K562 (cell line): ENCODE measurements around the gene MVP. TPM values are rescaled to one million over a fixed set of nuclear protein-coding genes. Genes with fewer than 3 reads are reported as not detected.

ENCODE experiments used
- ATAC-seq: fragments of 200-7000 bp; cut with Tn5 transposase; 3 replicates; pipeline ENCODE4 v1.9.1; 2020; ENCODE audit warnings: moderate library complexity
- BruUV-seq: library from RNA; stranded (reverse); fragments of 400-500 nt; replicated peaks from 2 replicates; lab custom pipeline; 2021; lab: Mats Ljungman, UMichigan
- CTCF ChIA-PET: fragments of 300-600 bp; formaldehyde crosslinking; extraction: SDS; loops from one replicate; lab custom pipeline; 2021; ENCODE audit warnings: low intra/inter-chr PET ratio; lab: Yijun Ruan, JAX
- POLR2A ChIA-PET: fragments of 300-600, 350-650 bp; sonication (Branson Sonifier 250); formaldehyde crosslinking; extraction: SDS; loops from one replicate; lab custom pipeline; 2021; ENCODE audit warnings: antibody characterized with exemption, inconsistent platforms; lab: Yijun Ruan, JAX
- DNase-seq, 4 experiments: peaks; one replicate each; pipeline versions ENCODE4 v3.0.0 to v3.0.0-alpha.2; 2011 to 2018; ENCODE audit warnings: low spot score in 3 of 4, mixed read lengths in 3 of 4; ENCODE audit errors: extremely low read depth in 1 of 4
- FAIRE-seq: peaks from 2 replicates; lab custom pipeline; 2011; peaks lifted over from hg19 to GRCh38; lab: Jason Lieb, UNC
- H2AFZ ChIP-seq: 2 replicates; pipeline ENCODE4 v1.6.0; 2011; ENCODE audit warnings: low read depth, low read length, control low read depth, inconsistent platforms
- H3K27ac ChIP-seq: fragments of 200-600 bp; 3 replicates; pipeline ENCODE4 v1.8.0; 2011; ENCODE audit warnings: low read depth, mild to moderate bottlenecking, control low read depth, inconsistent platforms, low read length, moderate library complexity, mixed read lengths; ENCODE audit errors: extremely low read depth
- H3K27me3 ChIP-seq, 2 experiments: fragments of 300-600 bp in 1 of 2; 2 replicates in 1 of 2; 3 replicates in 1 of 2; pipeline versions ENCODE4 v1.6.0 to v1.8.0; 2011; ENCODE audit warnings: inconsistent platforms in 2 of 2, low read length in 2 of 2, mild to moderate bottlenecking in 1 of 2, mixed read lengths in 1 of 2, moderate library complexity in 1 of 2; ENCODE audit not compliant: control insufficient read depth in 2 of 2, insufficient read depth in 2 of 2
- H3K36me3 ChIP-seq: fragments of 300-600 bp; 3 replicates; pipeline ENCODE4 v1.8.0; 2011; ENCODE audit warnings: mild to moderate bottlenecking, low read length, inconsistent platforms; ENCODE audit not compliant: control insufficient read depth, insufficient read depth
- H3K4me1 ChIP-seq, 2 experiments: fragments of 200-600 bp in 1 of 2; replicated peaks in 1 of 2; 2 replicates in 1 of 2; 3 replicates in 1 of 2; pipeline versions ENCODE4 v1.5.1 to v1.8.0; 2011; ENCODE audit warnings: inconsistent platforms in 2 of 2, low read length in 2 of 2, mild to moderate bottlenecking in 1 of 2, mixed read lengths in 1 of 2, moderate library complexity in 1 of 2; ENCODE audit not compliant: control insufficient read depth in 2 of 2, insufficient read depth in 2 of 2
- H3K4me2 ChIP-seq: 2 replicates; pipeline ENCODE4 v1.6.1; 2011; ENCODE audit warnings: low read length, control low read depth, inconsistent platforms, mixed read lengths; ENCODE audit not compliant: insufficient read depth
- H3K4me3 ChIP-seq: fragments of 200-600 bp; sonication (generic), shearing (Covaris generic); 2 replicates; pipeline ENCODE4 v1.5.1; 2016; ENCODE audit warnings: control low read depth, inconsistent platforms
- H3K79me2 ChIP-seq: fragments of 200-600 bp; 3 replicates; pipeline ENCODE4 v1.8.0; 2011; ENCODE audit warnings: low read length, inconsistent platforms; ENCODE audit not compliant: control insufficient read depth, insufficient read depth
- H3K9ac ChIP-seq, 2 experiments: 2 replicates each; pipeline versions ENCODE4 v1.6.0 to v1.6.1; 2011; ENCODE audit warnings: low read depth in 2 of 2, low read length in 2 of 2, control low read depth in 1 of 2, inconsistent platforms in 1 of 2, mild to moderate bottlenecking in 1 of 2, mixed read lengths in 1 of 2; ENCODE audit not compliant: insufficient read depth in 1 of 2
- H3K9me1 ChIP-seq: one replicate; pipeline ENCODE4 v1.6.0; 2011; ENCODE audit warnings: inconsistent platforms, mild to moderate bottlenecking, low read length, moderate library complexity; ENCODE audit not compliant: control insufficient read depth, insufficient read depth
- H3K9me3 ChIP-seq: replicated peaks from 2 replicates; pipeline ENCODE4 v1.5.1; 2011; ENCODE audit warnings: low read depth, low read length, inconsistent platforms; ENCODE audit not compliant: control insufficient read depth, insufficient read depth
- H4K20me1 ChIP-seq: replicated peaks from 2 replicates; pipeline ENCODE4 v1.6.1; 2011; ENCODE audit warnings: low read length, inconsistent platforms, mixed read lengths; ENCODE audit not compliant: control insufficient read depth, insufficient read depth
- ADNP ChIP-seq: fragments of 200-800 bp; sonication (Bioruptor generic); IDR thresholded peaks from 2 replicates; pipeline ENCODE4 v1.6.1; 2016; ENCODE audit warnings: missing genetic modification characterization, missing compliant biosample characterization
- ATF1 ChIP-seq, 2 experiments: fragments of 450-650 bp in 1 of 2; IDR thresholded peaks; 2 replicates each; pipeline ENCODE4 v1.6.1; 2016; ENCODE audit warnings: missing compliant biosample characterization in 1 of 2, missing genetic modification characterization in 1 of 2
- EGR1 ChIP-seq: fragments of 450-650 bp; conservative IDR thresholded peaks from 2 replicates; pipeline ENCODE4 v1.6.1; 2017; ENCODE audit warnings: mild to moderate bottlenecking
- KHSRP ChIP-seq: fragments of 450-650 bp; IDR thresholded peaks from 2 replicates; pipeline ENCODE4 v1.6.1; 2017
- PHF20 ChIP-seq: fragments of 450-650 bp; IDR thresholded peaks from 2 replicates; pipeline ENCODE4 v1.6.1; 2018; ENCODE audit not compliant: partially characterized antibody
- RBFOX2 ChIP-seq: fragments of 200-400 bp; formaldehyde crosslinking; IDR thresholded peaks from 2 replicates; pipeline ENCODE4 v1.6.1; 2017; ENCODE audit warnings: low read depth, mild to moderate bottlenecking, low read length, moderate library complexity
- SMARCA4 ChIP-seq: fragments of 450-650 bp; IDR thresholded peaks from 2 replicates; pipeline ENCODE4 v1.6.1; 2016
- SRF ChIP-seq, 2 experiments: fragments of 250-450, 450-650 bp in 1 of 2; sonication (Bioruptor Pico) in 1 of 2; sonication (generic) in 1 of 2; formaldehyde crosslinking; IDR thresholded peaks; 2 replicates each; pipeline versions ENCODE4 v1.5.0 to v1.5.1; 2020 to 2022; ENCODE audit warnings: mild to moderate bottlenecking in 1 of 2, missing genetic modification reagents in 1 of 2
- WGBS: fragments of 100-300 bp; shearing (Covaris generic); methylation state at CpG from one replicate; pipeline ENCODE4 v1.1.6; 2016; ENCODE audit warnings: low coverage, mixed read lengths; ENCODE audit not compliant: insufficient coverage; ENCODE audit errors: missing lambda C conversion rate; 5-methylcytosine and 5-hydroxymethylcytosine counted together
- in situ Hi-C: fragments of 300-500 bp; cut with MboI; formaldehyde crosslinking; loops from 4 replicates; pipeline ENCODE4 v1.15.0; 2018; ENCODE audit warnings: inconsistent platforms, mixed read lengths
- intact Hi-C: fragments of 100-400 bp; cut with micrococcal nuclease; formaldehyde crosslinking; loops from 2 replicates; pipeline ENCODE4 v1.14.2; 2022
- polyA plus RNA-seq, 8 experiments: library from polyadenylated mRNA; depleted of rRNA in 4 of 8; stranded (reverse) in 5 of 8; unstranded in 3 of 8; fragments of >200 nt; fragmentation: Nextera tagmentation in 2 of 8; fragmentation: Illumina TruSeq in 1 of 8; extraction: Ambion mirVana in 2 of 8; extraction: Trizol in 1 of 8; gene quantifications; 2 replicates each; pipeline versions ENCODE4 v1.2.1 to v1.2.3, GENCODE V29; 2011 to 2014; ENCODE audit warnings: inconsistent platforms in 1 of 8, missing spikeins in 1 of 8
- total RNA-seq, 7 experiments: library from RNA; depleted of rRNA in 6 of 7; stranded (reverse); fragments of >200 nt in 6 of 7; fragmentation: Illumina TruSeq in 2 of 7; extraction: Trizol in 2 of 7; gene quantifications; 2 replicates each; pipeline versions ENCODE4 v1.2.1 to v1.2.3, GENCODE V29; 2011 to 2021; ENCODE audit warnings: low replicate concordance in 1 of 7
- TF ChIP-seq, protein P1 (sequence below): IDR thresholded peaks from 3 replicates; pipeline ENCODE4 v1.6.1; 2011; ENCODE audit warnings: borderline replicate concordance, mild to moderate bottlenecking, moderate library complexity; ENCODE audit not compliant: insufficient read length; ENCODE audit errors: extremely low read depth
- TF ChIP-seq, protein P2 (sequence below): fragments of 250-450 bp; sonication (Bioruptor Pico); IDR thresholded peaks from 2 replicates; pipeline ENCODE4 v1.8.0; 2022; ENCODE audit warnings: moderate library complexity, mild to moderate bottlenecking, inconsistent platforms
- TF ChIP-seq, protein P3 (sequence below), 2 experiments: IDR thresholded peaks; 2 replicates each; pipeline ENCODE4 v1.6.1; 2012; ENCODE audit warnings: improper control_type of control experiment in 2 of 2, low read depth in 2 of 2, low read length in 2 of 2, borderline replicate concordance in 1 of 2
- TF ChIP-seq, protein P4 (sequence below): fragments of 250-450 bp; sonication (Bioruptor Pico); IDR thresholded peaks from 2 replicates; pipeline ENCODE4 v1.4.0; 2020; ENCODE audit warnings: mild to moderate bottlenecking

The MVP gene
- total and polyA plus RNA-seq, 9 of the 15 experiments (the other 6 are each of a cell fraction or from before 2014, with no cell fraction given), result 0.39 to 1.9 (median 0.76) TPM; not detected in 2

DNA sequence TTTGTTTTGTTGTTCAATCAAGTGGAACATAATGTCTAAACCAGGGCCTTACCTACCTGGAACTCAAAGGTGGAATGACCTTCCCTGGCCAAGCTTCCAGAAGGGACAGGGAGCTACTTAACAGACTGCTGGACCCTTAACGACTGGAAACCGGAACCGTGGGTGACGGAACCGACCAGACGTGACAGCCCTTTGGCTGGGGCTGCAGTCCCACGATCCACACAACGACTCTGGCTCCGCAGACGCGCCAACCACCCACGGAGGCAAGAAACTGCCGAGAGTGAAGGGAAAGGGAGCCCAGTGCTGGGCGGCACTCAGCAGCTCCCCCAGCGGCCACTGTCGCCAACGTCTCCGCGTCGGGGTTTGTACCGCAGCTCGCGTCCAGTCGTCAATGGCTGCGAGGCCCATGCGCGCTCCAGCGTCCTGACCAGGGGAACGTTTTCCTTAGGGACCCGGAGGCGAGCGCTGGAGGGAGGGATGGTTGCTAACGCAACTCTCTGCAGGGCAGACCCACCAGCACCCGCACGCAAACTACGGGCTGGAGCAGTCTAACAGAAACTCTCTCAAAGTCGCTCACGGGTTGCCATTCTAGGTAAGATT is 35.3 kb upstream of the MVP start:
- peaks cover 8 to 12% of the 10 kb centered on the region in 2 experiments; a peak in 4 of 5 replicates for H3K4me1 ChIP-seq
- no peaks in the 10 kb centered on the region for H3K9me1 ChIP-seq
- in situ Hi-C loops (no loop called here), intact Hi-C loops (loop anchor here (10.0 kb wide), 1 partner anchor 80 kb away; no protein-coding TSS in a partner anchor)
- peak; percentile 93 for FAIRE-seq
- POLR2A ChIA-PET, result interaction anchor here (0.7 to 2.3 kb wide), 5 partner anchors 9 to 95 kb away, joined by 3 to 10 read pairs (median 3); no protein-coding TSS in a partner anchor
- CTCF ChIA-PET, result no interaction called here
- peak overlapping the region in 1 of 2 experiments; percentile 86; a peak in 2 of 4 replicates for H3K9ac ChIP-seq
- ATAC-seq, result peak; percentile 98
- H2AFZ ChIP-seq, result peak overlapping the region; percentile 89
- H3K9me3 ChIP-seq, result no peaks in the 10 kb centered on the region
- peak overlapping the region; percentile 61 for H3K4me2 ChIP-seq
- H3K27me3 ChIP-seq, result peaks cover 10% of the 10 kb centered on the region in 2 experiments
- peaks cover 5% of the 10 kb centered on the region; the same call in 2 of the 3 replicates for H3K79me2 ChIP-seq
- H3K36me3 ChIP-seq, result no peaks in the 10 kb centered on the region
- BruUV-seq, result no TSS peak
- H3K4me3 ChIP-seq, result no peak overlapping the region
- no peak overlapping the region for H3K27ac ChIP-seq
- 13% methylated on average over 38 of the region's 38 CpGs for WGBS
- peak; percentile 75 to 86 (median 78) for DNase-seq
- 0 out of 2 replicates have a peak, but pooled peaks cover 2% of the 10 kb centered on the region for H4K20me1 ChIP-seq
- TF ChIP-seq, protein P1, sequence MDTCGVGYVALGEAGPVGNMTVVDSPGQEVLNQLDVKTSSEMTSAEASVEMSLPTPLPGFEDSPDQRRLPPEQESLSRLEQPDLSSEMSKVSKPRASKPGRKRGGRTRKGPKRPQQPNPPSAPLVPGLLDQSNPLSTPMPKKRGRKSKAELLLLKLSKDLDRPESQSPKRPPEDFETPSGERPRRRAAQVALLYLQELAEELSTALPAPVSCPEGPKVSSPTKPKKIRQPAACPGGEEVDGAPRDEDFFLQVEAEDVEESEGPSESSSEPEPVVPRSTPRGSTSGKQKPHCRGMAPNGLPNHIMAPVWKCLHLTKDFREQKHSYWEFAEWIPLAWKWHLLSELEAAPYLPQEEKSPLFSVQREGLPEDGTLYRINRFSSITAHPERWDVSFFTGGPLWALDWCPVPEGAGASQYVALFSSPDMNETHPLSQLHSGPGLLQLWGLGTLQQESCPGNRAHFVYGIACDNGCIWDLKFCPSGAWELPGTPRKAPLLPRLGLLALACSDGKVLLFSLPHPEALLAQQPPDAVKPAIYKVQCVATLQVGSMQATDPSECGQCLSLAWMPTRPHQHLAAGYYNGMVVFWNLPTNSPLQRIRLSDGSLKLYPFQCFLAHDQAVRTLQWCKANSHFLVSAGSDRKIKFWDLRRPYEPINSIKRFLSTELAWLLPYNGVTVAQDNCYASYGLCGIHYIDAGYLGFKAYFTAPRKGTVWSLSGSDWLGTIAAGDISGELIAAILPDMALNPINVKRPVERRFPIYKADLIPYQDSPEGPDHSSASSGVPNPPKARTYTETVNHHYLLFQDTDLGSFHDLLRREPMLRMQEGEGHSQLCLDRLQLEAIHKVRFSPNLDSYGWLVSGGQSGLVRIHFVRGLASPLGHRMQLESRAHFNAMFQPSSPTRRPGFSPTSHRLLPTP, result no peak
- TF ChIP-seq, protein P2, sequence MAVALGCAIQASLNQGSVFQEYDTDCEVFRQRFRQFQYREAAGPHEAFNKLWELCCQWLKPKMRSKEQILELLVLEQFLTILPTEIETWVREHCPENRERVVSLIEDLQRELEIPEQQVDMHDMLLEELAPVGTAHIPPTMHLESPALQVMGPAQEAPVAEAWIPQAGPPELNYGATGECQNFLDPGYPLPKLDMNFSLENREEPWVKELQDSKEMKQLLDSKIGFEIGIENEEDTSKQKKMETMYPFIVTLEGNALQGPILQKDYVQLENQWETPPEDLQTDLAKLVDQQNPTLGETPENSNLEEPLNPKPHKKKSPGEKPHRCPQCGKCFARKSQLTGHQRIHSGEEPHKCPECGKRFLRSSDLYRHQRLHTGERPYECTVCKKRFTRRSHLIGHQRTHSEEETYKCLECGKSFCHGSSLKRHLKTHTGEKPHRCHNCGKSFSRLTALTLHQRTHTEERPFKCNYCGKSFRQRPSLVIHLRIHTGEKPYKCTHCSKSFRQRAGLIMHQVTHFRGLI (CRISPR knock-in tag), result no peak
- TF ChIP-seq ATF1 (CRISPR knock-in tag; IDR thresholded peaks at IDR 0.05), result no peak
- TF ChIP-seq ATF1 (tag; IDR thresholded peaks at IDR 0.05), result peak; percentile 56; the same call in 1 of the 2 replicates
- no peak for TF ChIP-seq PHF20
- no peak for TF ChIP-seq KHSRP
- peak; percentile 38; the same call in 1 of the 2 replicates for TF ChIP-seq EGR1
- peak in 1 of 2 experiments; percentile 45; a peak in 1 of 4 replicates for TF ChIP-seq SRF (CRISPR knock-in tag; IDR thresholded peaks at IDR 0.05)
- TF ChIP-seq RBFOX2, result peak; percentile 52
- TF ChIP-seq, protein P3, sequence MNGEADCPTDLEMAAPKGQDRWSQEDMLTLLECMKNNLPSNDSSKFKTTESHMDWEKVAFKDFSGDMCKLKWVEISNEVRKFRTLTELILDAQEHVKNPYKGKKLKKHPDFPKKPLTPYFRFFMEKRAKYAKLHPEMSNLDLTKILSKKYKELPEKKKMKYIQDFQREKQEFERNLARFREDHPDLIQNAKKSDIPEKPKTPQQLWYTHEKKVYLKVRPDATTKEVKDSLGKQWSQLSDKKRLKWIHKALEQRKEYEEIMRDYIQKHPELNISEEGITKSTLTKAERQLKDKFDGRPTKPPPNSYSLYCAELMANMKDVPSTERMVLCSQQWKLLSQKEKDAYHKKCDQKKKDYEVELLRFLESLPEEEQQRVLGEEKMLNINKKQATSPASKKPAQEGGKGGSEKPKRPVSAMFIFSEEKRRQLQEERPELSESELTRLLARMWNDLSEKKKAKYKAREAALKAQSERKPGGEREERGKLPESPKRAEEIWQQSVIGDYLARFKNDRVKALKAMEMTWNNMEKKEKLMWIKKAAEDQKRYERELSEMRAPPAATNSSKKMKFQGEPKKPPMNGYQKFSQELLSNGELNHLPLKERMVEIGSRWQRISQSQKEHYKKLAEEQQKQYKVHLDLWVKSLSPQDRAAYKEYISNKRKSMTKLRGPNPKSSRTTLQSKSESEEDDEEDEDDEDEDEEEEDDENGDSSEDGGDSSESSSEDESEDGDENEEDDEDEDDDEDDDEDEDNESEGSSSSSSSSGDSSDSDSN (IDR thresholded peaks at IDR 0.05; ENCODE audit: borderline replicate concordance in 1 of 2, low read depth in 2 of 2, low read length in 2 of 2), result peak in 1 of 2 experiments; percentile 84; a peak in 2 of 4 replicates
- 0 out of 2 replicates have a peak, but pooled peaks have one; percentile 12 for TF ChIP-seq SMARCA4
- TF ChIP-seq ADNP (tag), result 0 out of 2 replicates have a peak, but pooled peaks have one; percentile 29
- TF ChIP-seq, protein P4, sequence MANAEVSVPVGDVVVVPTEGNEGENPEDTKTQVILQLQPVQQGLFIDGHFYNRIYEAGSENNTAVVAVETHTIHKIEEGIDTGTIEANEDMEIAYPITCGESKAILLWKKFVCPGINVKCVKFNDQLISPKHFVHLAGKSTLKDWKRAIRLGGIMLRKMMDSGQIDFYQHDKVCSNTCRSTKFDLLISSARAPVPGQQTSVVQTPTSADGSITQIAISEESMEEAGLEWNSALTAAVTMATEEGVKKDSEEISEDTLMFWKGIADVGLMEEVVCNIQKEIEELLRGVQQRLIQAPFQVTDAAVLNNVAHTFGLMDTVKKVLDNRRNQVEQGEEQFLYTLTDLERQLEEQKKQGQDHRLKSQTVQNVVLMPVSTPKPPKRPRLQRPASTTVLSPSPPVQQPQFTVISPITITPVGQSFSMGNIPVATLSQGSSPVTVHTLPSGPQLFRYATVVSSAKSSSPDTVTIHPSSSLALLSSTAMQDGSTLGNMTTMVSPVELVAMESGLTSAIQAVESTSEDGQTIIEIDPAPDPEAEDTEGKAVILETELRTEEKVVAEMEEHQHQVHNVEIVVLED (CRISPR knock-in tag), result no peak
